ENCODE measurements around the gene PLK5.

DNA sequence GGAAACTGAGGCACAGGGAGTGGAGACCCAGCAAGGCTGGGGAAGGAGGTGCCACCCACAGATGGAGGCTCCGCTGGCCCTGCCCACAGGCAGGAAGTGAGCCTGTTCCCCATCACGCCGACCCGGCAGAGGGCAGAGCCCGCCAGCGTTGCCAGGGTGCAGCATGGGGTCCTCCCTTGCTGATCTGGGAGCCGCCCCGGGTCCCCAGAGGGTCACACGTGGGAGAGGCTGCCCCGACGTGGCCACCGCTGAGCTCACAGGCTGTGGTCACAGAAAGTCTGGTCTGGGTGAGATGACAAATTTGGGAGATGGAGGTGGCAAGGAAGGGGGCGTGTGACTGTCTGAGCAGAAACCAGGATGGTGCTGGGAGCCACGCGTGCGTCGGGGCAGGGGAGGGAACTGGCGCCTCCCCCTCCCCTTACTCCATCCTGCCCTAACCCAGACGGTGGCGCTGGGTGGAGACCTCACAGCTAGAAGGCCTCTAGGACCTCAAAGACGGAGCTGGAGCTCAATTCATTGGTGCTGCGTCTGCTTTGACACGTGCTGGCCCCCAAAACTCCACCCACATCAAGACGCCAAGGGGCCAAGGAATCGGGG is 36.5 kb downstream of the PLK5 start:
- TF ChIP-seq CTCF (IDR thresholded peaks at IDR 0.05): no peak
- no peak for TF ChIP-seq POLR2AphosphoS5 (IDR thresholded peaks at IDR 0.05)
- TF ChIP-seq POLR2A (IDR thresholded peaks at IDR 0.05; ENCODE audit: low read depth): no peak
- TF ChIP-seq EP300 (IDR thresholded peaks at IDR 0.05): no peak

Measured in esophagus muscularis mucosa (tissue), 4 donors.